Activated CD8-positive, alpha-beta memory T cell treated with anti-CD3 and anti-CD28 coated beads for 48 hours (primary cell): ENCODE measurements around the gene ABHD16B.

ENCODE experiments used
- DNase-seq, 3 experiments: peaks; one replicate each; pipeline ENCODE4 v3.0.0-alpha.2; 2020; ENCODE audit warnings: low read depth in 2 of 3, low spot score in 2 of 3

Gene ABHD16B

DNA sequence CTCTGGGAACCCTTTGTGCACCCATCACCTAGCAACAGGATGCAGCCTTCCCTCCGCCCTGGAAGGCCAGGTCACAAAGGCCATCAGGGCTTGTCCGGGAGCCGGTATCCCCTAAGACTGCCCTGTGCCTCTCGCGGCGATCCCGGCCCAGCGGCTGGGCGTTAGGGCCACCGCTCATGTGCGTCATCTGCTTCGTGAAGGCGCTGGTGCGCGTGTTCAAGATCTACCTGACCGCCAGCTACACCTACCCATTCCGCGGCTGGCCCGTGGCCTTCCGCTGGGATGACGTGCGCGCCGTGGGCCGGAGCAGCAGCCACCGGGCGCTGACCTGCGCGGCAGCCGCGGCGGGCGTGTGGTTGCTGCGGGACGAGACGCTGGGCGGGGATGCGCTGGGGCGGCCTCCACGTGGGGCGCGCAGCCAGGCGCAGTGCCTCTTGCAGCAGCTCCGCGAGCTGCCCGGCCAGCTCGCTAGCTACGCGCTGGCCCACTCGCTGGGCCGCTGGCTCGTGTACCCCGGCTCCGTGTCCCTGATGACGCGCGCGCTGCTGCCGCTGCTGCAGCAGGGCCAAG is at the start of gene ABHD16B:
Gene ABHD16B (plus strand): TSS at position 134 of the 570 bp plus-strand sequence. CDS start 43 bp downstream, at position 177.
- no peak for DNase-seq

DNA sequence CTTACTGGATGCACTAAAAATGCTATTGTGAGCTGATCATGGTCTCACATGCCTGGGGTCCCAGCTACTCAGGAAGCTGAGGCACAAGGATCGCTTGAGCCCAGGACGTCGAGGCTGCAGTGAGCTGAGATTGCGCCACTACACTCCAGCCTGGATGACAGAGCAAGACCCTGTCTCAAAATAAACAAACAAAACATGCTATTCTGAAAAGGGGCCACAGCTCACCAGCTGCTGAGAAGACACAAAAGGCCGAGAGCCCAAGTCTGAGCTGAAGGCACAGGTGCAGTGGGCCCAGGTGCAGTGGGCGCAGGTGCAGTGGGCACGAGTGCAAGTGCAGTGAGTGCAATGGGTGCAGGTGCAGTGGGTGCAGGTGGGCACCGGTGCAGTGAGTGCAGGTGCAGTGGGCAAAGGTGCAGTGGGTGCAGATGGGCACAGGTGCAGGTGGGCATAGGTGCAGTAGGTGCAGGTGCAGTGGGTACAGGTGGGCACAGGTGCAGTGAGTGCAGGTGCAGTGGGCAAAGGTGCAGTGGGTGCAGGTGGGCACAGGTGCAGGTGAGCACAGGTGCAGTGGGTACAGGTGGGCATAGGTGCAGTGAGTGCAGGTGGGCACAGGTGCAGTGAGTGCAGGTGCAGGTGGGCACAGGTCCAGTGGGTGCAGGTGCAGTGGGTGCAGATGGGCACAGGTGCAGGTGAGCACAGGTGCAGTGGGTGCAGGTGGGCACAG is 46.2 kb upstream of the ABHD16B start:
- no peak for DNase-seq

DNA sequence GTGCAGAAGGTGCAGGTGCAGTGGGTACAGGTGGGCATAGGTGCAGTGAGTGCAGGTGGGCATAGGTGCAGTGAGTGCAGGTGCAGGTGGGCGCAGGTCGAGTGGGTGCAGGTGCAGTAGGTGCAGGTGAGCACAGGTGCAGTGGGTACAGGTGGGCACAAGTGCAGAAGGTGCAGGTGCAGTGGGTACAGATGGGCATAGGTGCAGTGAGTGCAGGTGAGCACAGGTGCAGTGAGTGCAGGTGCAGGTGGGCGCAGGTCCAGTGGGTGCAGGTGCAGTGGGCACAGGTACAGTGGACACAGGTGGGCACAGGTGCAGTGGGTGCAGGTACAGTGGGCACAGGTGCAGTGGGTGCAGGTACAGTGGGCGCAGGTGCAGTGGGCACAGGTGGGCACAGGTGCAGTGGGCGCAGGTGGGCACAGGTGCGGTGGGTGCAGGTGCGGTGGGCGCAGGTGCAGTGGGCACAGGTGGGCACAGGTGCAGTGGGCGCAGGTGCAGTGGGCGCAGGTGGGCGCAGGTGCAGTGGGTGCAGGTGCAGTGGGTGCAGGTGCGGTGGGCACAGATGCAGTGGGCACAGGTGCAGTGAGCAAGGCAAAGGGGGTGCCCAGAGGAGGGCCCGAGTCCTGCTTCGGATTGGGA is 45.6 kb upstream of the ABHD16B start:
- DNase-seq: no peak

DNA sequence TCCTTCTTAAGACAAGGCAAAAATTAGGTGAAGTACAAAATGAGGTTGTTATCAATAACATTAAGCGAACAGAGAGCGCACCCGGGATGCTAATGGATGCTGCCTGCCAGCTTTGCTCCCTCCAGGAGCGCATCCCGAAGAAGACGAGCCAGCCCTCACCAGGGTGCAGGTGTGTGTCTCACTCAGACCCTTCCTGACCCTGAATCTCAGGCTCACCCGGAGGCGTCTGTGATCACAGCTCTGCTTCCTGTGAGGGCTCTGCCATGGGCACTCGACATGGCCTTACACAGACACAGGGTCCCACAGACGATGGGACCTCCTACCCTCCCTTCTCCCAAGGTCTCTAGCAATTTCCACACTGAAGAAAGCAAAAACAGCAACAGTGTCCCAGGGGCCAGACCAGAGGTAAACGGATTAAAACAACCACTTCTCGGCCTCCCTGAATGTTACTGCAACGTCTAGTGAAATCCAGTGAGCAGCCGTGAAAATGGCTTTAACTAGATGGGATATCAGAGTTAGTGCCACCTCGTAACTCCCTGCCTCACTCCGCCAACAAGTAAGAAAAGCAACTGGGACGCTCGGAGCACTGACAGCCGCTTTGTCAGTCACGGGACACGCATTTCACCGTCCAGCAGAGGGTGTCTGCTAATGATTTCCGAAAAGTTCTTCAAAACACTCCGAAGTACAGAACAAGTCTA is 41.9 kb upstream of the ABHD16B start:
- no peak for DNase-seq

DNA sequence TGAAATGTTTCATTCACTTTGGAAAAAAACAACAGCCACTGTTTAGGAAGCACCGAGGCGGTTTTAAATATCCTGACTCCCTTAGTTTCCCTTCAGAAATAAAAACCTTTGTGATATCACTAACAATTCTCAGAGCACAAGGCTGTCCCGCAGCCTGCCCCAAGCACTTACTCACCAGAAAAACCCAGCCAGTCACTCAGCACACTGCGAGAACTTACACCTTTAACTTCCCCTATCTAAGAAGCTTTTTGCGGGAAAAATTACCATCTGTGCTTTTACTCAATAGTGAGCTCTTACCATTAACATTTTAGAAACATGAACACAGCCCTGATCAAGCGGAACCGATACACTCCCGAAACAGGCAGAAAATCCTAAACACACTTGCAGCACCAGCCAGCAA is 39.5 kb upstream of the ABHD16B start:
- no peak for DNase-seq

DNA sequence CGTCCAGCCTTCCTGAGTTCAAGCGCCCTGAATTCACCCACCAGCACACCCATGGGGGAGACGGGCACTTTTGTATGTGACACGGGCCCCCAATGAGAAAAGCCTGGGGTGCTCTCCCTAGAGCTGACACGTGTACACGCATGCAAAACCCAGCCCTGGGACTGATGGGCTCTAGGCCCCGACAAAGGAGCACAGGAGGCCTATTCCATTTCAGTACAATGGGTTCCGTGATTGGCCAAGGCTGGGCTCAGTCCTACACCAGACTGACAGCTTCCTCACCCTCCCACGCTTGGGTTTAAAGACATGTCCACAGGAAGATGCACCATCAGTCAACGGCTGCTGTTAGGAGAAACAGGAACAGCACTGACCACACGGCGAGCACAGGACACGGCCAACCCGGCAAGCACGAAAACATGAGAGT is 39.0 kb upstream of the ABHD16B start:
- no peak for DNase-seq

DNA sequence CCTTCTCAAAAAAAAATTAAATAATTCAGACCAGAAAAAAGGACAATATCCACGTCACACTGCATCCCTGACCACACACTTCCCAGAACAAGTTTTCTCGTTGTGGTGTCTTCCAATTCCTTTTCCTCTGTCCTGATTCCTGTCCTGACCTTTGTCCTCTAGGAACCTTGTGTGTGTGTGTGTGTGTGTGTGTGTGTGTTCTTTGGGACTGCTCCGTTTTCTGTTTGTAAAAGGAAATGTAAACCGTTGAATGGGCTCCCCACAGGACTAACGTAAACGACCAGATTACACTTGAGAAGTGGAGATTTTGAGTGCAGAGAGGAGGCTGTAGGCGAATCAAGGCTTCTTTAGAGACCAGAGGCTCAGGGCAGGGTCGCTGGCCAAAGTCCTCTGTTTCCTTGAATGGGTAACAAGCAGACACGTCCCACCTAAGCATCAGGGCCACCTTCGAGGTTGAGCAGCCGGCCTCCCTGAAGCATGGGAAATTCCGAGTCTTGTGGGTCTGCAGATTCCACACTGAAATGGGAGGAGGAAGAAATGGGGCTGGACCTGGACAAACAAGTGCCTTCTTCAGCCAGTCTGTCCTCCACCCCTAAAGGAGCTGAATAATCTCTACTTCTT is 37.5 kb upstream of the ABHD16B start:
- DNase-seq: no peak

DNA sequence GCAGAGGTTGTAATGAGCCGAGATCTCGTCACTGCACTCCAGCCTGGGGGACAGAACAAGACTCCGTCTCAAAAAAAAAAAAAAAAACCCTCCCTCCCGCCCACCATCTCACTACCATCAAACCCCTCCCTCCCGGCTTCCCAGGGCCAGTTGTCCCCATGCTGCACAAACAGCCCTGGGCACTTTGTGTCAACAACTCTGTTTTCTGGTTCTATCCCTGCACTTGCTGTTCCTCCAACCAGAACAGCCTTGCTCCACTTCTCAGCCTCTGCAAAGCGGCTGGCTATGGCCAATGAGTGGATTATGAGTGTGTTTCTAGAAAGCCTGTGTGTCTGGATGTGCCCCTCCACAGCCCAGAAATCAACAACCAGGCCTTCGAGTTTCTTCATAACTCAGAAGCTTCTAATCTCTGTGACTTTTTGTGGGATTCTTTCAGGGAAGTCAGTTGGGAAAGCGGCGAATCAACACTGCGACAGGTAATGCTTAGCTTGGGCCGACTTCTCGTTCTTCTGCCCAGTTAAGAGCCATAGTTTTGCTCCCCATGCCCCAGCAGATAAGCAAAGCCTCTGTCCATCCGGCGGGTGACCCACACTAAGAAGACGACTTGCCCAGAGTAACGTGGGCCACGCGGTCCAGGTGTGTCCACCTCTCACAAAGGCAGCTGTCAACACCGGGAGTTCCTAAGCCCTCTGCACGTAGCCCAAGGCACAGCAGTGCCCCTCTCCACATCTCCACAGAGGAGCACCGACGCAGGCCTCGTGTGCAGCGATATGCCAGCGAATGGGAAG is 35.8 kb upstream of the ABHD16B start:
- DNase-seq: no peak

DNA sequence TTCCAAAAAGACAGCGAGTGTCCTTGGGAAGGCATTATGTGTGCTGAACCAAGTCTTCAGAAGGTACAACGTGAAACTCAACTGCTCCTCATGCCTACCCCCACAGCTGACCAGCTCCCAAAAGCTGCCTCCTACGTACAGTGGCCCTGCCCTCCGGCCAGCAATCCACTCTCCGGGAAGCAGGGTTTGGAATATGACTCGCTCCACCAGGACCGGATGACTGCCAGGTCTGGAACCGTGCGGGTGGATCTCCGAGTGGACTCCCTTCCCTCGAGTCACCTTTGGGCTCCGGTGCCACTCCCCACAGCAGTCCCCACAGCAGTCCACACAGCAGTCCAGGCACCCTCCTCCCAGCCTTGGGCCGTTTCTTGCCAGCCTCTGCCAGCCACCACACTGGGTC is 34.5 kb upstream of the ABHD16B start:
- no peak for DNase-seq

DNA sequence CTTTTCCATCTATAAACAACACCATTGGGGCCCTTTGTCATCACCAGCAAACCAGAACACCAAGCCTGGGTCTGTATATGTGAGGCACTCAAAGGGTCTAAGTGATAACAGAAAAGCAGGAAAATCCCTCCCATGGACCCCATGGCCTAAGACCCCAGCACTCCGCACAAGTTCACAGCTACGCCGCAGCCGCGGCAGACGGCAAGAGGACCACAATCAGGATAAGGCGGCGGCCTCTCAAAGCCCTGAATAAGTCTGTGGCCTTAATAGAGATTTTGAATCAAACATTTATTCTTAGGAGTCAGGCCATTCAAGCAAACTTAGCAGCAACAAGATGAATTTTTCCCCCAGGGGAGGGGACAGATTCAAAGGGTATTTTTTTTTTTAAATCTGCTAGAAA is 33.2 kb upstream of the ABHD16B start:
- no peak for DNase-seq

DNA sequence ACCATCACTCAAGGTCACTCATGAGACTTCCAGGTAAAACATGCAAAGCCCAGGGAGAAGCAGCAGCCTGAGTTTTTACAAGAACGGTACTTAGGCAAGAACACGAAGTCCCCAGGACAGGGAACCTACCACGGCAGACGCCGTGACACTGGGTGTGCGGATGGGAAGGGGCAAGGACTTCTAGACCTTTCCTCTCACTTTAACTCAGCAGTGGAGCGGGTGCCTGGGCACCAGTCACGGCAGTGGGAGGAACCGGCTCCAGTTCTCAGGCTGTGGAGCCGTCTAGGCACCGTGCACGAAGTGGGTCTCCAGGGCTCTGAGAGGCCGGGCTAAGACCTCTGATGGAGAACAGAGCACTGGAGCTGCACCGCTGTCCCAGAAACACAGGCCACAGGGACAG is 32.8 kb upstream of the ABHD16B start:
- no peak for DNase-seq

DNA sequence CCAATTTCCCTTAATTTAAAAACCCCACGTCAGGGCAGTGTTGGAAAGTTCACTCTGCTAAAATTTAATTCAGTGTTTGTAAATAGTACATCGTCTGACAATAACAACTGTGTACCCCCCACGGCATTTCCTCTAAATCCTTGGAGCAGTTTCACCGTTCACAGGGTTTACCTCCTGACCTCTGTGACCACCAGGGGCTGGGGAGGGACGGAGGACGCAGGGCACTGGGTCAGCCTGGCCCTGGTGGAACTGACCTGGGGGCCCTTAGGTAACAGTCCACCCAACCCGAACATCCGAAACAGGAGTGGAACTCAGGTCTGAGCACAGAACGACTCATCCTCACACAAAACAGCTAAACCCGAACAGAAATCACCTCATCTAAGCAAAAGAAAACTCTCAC is 32.3 kb upstream of the ABHD16B start:
- DNase-seq: no peak

DNA sequence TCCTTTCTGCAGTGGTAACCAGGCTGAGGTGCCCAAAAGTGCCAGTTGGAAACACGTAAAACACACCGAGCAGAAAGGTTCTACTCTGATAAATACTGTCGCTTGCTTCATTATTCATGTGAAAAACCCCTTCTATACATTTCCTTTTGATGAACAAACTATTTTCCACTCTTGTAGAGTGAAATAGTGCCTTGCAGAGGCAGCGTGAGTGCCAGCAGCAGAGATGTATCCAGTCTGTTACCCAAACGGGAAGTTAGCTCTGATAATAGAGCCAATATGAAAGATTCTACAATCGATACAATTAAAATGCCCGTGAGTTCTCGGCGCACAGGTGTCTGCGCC is 31.7 kb upstream of the ABHD16B start:
- no peak for DNase-seq

DNA sequence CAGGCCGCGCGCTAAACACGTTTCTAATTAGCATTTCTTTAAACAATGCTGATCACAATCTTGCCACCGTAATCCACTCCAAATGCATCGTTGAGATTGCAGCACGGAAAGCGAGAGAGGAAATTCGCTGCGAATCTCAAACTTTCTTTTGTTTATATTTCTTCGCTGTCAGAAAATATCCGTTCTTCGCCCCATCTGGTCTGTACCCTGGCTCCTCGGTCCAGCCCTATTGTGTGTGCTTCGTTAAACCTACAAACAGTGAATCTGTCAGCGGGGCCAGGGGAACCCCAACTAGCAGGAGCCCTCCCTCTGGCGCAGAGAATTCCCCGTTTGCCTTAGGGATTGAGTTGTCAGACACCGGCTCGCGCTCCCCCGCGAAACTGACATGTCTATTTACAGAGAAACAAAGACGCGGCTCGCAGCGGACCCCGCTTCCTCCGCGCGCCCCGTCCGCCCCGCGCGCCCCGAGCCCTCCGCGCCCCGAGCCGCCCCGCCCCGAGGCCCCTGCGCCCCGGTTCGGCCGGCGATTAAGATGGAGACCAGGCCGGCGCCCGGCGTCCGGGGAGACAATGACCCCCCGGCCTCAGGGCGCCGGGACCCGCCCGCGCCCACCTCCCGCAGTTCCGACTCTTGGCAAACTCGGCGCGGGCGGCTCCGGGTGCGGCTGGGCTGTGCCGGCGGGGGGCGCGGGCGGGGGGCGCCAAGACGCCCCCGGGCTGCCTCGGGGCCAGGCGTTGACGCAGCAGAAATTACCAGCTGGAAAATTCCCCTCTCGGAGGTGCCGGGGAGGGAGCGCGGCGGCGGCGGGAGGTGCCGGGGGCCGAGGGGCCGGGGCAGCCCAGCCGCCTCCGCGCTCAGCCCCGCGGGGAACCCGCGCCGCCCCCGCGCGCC is 31.1 kb upstream of the ABHD16B start:
- DNase-seq: no peak

DNA sequence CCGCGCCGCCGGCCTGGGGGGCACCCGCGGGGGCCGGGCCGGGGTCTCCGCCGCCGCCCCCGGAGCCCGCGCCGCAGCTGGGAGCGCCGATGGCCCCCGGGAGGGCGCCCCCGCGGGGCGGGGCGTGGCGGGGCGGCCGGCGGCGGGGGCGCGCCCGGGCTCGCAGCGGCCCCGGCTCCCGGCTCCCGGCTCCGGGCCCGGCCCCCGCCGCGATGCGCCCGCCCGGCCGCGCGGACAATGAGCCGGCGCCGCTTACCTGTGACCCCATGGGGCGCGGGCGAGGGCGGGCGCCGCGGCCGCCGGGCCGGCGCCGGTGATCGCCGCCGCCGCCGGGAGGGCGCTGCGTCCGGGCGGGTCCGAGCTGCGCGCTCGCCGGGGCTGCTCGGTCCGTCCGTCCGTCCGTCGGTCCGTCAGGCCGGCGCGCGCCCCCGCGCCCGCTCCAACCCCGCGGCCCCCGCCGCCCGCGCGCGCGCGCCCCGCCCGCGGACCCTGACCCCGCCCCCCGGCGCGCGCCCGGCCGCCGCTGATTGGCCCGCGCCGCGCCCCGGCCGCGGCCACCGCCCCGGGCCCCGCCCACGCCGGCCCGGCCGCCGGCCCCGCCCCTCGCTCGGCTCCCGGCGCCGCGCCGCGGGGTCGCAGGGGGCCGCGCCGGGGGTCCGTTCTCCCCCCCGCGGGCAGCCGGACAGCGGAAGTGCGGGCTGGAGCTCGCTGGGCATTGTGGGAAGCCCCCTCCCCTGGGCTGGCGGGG is 30.3 kb upstream of the ABHD16B start, which contains the start of gene ZBTB46:
Gene ZBTB46 (minus strand): TSS at position 424 of the 748 bp plus-strand sequence. CDS start 40,507 bp downstream, outside the sequence.
- DNase-seq: no peak

DNA sequence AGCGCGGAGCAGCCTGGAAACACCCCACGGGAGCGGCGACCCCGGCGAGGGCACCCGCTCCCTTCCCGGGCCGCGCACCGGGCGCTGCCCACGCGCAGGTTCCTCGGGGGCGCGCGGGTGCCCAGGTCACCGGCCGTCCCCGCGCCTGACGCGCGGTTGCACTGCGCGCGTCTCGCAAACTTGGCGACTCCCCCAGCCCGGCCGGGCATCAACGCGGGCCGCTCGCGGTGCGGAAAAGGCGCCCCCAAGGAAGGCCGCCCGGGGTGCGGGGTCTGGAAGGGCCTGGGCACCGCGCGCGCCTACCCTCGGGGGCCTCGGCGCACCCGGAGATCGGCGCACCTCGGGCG is 29.7 kb upstream of the ABHD16B start:
- DNase-seq: no peak

DNA sequence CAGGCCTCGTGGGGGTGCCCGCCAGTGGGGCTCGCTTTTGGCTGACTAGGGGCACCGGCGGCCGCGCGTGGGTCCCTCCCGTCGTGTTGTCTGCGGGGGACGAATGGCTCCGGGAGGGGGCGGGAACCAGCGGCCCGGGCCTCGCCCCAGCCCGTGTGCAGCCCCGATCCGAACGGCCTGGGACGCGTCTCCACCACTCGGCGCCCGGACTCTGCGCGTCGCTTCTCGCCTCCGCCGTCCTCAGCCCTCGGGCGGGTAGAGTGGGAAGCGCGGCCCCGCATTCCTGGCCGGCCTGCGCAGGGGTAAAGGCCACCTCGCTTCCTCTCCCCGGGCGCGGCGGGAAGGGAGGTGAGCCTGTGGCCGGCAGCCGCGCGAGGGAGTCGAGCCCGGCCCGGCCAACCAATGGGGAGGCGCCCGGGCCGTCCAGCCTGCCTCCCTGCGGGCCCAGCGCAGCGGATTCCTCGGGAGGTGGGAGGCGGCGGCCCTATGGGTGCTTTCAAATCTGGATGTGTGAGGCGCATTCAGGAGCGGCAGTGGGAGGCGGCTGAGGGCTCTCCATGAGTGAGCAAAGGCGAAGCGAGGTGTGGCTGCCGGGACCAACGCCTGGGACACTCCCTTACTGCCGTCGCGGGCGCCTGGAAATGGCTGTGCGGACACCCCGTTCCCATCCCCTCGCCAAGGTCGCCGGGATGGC is 29.2 kb upstream of the ABHD16B start:
- DNase-seq: no peak

DNA sequence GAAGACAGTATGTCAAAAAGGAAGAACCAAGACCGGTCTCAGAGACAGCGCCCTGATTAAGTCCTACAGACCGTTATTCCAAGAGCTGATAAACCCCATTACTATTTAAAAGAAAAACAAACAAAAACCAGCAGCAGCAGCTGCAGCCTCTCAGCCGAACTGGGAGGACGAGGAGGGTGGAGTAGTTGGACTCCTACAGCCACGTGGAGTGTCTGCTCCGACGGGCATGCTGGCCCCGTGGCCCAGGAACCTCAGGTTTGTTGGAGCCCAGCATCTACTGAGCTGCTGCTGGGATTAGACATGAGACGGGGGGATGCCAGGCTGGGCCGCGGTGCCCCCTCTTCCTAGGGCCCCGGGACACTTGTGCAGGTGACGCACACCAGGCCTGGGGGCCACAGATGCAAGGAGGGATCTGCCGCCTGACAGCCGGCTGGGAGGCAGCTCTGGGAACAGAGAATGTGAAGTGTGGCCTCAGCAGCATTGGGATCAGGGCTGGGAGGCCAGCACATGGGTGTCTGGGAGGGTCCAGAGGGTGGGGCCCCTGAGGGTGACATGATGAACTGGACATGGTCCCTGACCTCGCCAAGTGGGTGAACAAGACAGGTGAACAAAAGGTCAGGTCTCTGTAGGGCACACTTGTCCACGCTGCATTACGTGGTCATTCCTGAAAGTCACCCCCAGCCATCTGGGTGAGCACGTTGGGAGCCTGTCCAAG is 27.4 kb upstream of the ABHD16B start:
- no peak for DNase-seq
